HG02610 (cell line): ENCODE results near the gene MEF2B.
"Not testable (repeated sequence)": the region's sequence is repeated elsewhere in the genome, so short reads cannot be mapped to it uniquely, and the experiment has no call there.

Source experiments
- ATAC-seq: cut with Tn5 transposase; IDR thresholded peaks from one replicate; pipeline ENCODE4 v1.9.1; 2021; ENCODE audit warnings: mild to moderate bottlenecking, moderate library complexity; ENCODE audit not compliant: unreplicated experiment

MEF2B gene

GRCh38 chr19:19157808-19158207 lies 12.3 kb downstream of the MEF2B start:
- ATAC-seq: no peak

- ATAC-seq: peak; percentile 70
Observed at GRCh38 chr19:19155495-19156219, 14.4 kb downstream of the MEF2B start.

- no peak for ATAC-seq
Observed at GRCh38 chr19:19154768-19155494, 15.1 kb downstream of the MEF2B start.

GRCh38 chr19:19152668-19153384 lies 17.2 kb downstream of the MEF2B start:
- no peak for ATAC-seq

GRCh38 chr19:19151418-19151817 lies 18.6 kb downstream of the MEF2B start:
- ATAC-seq: peak; percentile 54

GRCh38 chr19:19149435-19149834 lies 20.6 kb downstream of the MEF2B start:
- ATAC-seq: no peak

- not testable (repeated sequence) for ATAC-seq
Observed at GRCh38 chr19:19148504-19148903, 21.6 kb downstream of the MEF2B start.

GRCh38 chr19:19147344-19147743 lies 22.7 kb downstream of the MEF2B start:
- no peak for ATAC-seq

- ATAC-seq: no peak
Observed at GRCh38 chr19:19146865-19147264, 23.2 kb downstream of the MEF2B start.

- ATAC-seq: no peak
Observed at GRCh38 chr19:19145684-19146608, 24.1 kb downstream of the MEF2B start.

- no peak for ATAC-seq
Observed at GRCh38 chr19:19145281-19145680, 24.8 kb downstream of the MEF2B start.

GRCh38 chr19:19142347-19142746 lies 27.7 kb downstream of the MEF2B start:
- no peak for ATAC-seq

- no peak for ATAC-seq
Observed at GRCh38 chr19:19140476-19140875, 29.6 kb downstream of the MEF2B start.

- no peak for ATAC-seq
Observed at GRCh38 chr19:19139876-19140229, 30.2 kb downstream of the MEF2B start.

- ATAC-seq: peak; percentile 98
Observed at GRCh38 chr19:19138109-19138981, 31.7 kb downstream of the MEF2B start, which contains the start of gene TMEM161A. TMEM161A (minus strand) TSS chr19:19138478; CDS start chr19:19138428, 50 bp downstream.

- no peak for ATAC-seq
Observed at GRCh38 chr19:19137556-19138108, 32.4 kb downstream of the MEF2B start.

GRCh38 chr19:19135713-19136112 lies 34.4 kb downstream of the MEF2B start:
- not testable (repeated sequence) for ATAC-seq

- no peak for ATAC-seq
Observed at GRCh38 chr19:19134687-19135158, 35.3 kb downstream of the MEF2B start.

- no peak for ATAC-seq
Observed at GRCh38 chr19:19133985-19134384, 36.1 kb downstream of the MEF2B start.
